ENCODE measurements around the gene CAMKK1.
"Not testable (repeated sequence)": the region's sequence is repeated elsewhere in the genome, so short reads cannot be mapped to it uniquely, and the experiment has no call there.

Gene CAMKK1

DNA sequence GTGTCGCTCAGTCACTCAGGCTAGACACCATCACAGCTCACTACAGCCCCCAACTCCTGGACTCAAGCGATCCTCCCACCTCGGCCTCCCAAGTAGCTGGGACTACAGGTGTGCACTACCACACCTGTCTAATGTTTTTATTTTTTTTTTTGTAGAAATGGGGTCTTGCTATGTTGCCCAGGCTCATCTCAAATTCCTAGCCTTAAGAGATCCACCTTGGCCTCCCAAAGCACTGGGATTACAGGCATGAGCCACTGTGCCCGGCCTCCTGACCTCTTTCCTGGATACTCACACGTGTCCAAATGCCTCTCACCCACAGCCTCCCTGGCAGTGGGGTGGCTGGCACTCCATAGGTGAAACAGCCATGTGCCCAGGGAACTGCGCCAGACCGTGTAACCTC, 17.5 kb downstream of the CAMKK1 start:
- DNase-seq = no peak

DNA sequence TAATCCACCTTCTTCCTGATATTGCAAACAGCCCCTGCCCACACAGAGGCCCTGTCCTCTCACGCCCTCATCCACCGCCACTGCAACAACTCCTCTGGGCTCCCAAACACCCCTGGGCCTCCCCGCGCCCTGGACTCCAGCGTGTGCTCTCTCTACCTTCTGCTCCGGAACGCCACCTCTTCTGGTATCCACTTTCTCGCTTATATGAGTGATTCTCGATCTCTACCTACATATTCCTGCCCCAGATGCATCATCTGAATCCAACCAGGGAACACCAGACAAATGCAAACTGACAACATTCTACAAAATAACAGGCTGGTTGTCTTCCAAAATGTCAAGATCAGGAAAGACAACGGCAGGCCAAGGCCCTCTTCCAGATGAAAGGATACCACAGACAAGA, 19.0 kb downstream of the CAMKK1 start:
- DNase-seq = no peak

DNA sequence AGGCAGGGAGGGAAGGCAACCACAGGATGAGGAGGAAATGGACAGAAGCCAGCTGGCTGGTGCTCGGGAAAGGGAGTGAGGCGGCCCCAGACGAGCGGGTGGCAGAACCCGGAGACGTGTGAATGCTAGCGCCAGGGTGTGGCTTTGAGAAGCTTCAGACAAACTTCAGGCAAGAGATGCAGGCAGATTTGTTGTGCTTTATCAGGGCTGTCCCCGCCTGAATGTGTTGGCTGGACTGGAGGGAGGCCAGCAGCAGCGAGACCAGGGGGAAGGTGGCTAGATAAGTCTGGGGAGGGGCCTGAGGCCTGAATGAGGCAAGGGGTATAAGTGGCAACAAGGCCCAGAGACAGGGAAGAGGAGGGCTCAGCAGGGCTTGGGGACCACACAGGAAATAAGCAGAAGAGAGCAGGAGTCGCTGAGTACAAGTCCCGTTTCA, 22.0 kb downstream of the CAMKK1 start:
- DNase-seq = no peak

- DNase-seq = no peak
Observed at GRCh38 chr17:3867606-3868005, 25.2 kb downstream of the CAMKK1 start.

- DNase-seq = no peak
Observed at GRCh38 chr17:3867106-3867505, 25.7 kb downstream of the CAMKK1 start.

DNA sequence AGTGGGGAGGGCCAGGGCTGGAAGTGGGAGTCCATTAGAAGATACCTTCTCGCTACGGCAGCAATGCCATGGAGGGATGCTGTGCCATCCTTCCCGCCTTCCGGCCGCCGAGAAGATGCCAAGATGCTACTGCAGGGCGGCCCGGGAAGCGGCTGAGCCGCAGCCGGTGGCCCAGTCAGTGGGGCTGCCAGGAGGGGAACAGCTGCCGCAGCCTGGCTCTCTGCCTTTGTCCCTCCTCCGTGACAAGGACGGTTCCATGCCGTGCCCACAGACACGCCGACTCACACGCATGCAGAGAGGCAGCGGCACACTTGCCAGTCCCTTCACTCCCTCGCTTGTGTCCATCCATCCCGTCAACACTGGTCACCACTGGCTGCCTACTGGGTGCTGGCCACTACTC, 26.6 kb downstream of the CAMKK1 start:
- no peak for DNase-seq

DNA sequence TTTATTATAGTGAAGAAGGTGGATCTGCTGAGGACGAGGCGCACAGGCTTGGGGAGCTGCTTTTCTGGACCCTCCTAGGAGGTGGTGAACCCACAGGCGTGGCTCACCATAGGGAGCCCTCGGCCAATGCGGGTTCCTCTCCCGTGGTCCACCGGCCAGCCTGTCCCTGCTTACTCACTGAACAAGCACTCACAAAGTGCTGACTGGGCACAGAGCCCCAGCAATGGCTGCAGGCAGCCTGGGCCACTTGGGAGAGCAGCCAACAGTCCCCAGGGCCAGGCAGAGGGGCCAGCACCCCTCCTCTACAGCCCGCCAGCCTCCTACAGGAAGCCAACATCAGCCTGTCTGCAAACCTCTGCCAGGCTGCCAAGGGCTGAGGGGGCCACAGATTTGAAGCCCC, 27.7 kb downstream of the CAMKK1 start:
- DNase-seq = no peak

GRCh38 chr17:3864534-3864933, 28.3 kb downstream of the CAMKK1 start:
- DNase-seq = no peak

DNA sequence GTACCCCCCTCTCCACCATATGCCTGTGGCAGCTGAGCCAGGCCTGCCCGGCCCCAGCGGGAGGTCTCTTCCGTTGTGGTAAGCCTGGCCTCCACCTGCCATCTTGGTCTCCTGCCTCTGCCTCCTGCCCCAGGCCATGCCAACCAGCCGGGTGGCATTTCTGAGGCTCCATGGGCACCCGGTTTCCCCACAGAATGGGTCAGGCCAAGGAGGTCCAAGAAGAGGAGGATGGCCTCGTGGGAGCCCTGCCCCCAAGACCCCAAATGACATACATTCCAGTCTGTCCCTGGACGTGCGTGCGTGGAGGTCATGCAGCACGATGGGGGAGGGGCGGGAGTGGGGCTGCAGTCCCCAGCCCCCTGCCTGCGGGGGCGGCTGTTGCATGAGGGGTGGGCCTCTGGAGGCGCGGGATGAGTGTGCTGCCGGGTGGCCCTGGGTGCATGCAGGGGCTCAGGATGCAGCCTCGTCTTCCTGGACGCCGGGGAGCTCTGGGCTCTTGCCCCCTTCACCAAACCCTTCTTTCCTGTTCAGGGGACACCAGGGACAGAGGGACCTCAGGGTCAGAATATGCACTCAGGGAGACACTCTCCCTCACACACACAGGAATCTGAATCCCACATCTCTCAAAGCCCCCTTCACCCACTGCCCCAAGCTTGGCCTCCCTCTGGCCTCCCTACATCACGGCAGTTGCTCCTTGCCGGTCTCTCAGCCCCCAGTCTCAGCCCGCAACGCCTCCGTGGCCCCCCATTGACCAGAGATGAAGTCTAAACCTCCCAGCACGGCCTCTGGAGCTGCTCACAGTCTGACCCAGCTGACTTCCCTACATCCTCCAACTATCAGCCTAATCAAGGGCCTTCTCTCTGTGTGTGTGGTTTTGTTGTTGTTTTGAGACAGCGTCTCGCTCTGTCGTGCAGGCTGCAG, 30.8 kb downstream of the CAMKK1 start:
- DNase-seq = no peak

GRCh38 chr17:3860939-3861700, 31.7 kb downstream of the CAMKK1 start:
- DNase-seq = no peak

GRCh38 chr17:3859940-3860339, 32.9 kb downstream of the CAMKK1 start:
- DNase-seq = no peak

DNA sequence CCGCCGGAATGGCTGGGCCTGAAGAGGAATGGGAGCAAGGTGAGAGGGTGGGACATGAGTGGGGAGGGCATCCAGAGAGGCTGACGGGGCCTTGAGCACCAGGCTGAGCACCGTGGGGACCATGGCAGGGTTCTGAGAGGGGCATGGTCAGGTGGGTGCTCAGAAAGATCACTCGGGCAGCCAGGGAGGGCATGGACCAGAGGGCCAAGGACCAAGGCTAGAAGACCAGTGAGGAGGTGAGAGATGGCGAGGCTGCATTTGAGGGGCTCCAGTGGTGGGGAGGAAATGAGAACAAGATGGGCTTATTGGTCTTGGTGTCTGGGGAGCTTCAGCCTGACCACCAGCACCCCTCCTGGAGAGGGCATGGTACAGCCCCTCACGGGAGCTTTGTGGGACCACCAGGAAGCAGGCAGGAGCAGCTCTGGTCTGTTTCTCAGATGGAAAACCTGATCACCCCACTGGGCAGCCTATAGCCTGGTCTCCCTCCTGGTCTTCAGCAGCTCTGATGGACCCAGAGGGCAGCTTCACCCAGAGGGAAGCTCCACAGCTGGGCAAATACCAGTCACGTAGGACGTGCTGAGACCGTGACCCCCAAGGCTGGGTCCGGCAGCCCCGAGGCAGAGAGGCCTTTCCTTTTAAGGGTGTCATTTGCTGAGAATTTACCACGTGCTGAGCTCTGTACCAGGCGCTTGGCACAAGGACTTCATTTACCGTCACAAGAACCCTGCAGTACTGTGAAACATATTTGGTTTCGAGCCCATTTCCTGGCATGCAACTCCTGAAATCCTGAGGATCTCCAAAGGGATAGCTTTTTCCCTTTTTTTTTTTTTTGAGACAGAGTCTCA, 35.4 kb downstream of the CAMKK1 start:
- DNase-seq = no peak

DNA sequence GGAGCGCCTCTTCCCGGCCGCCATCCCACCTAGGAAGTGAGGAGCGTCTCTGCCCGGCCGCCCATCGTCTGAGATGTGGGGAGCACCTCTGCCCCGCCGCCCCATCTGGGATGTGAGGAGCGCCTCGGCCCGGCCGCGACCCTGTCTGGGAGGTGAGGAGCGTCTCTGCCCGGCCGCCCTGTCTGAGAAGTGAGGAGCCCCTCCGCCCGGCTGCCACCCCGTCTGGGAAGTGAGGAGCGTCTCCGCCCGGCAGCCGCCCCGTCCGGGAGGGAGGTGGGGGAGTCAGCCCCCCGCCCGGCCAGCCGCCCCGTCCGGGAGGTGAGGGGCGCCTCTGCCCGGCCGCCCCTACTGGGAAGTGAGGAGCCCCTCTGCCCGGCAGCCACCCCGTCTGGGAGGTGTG, 38.6 kb downstream of the CAMKK1 start:
- DNase-seq = not testable (repeated sequence)

DNA sequence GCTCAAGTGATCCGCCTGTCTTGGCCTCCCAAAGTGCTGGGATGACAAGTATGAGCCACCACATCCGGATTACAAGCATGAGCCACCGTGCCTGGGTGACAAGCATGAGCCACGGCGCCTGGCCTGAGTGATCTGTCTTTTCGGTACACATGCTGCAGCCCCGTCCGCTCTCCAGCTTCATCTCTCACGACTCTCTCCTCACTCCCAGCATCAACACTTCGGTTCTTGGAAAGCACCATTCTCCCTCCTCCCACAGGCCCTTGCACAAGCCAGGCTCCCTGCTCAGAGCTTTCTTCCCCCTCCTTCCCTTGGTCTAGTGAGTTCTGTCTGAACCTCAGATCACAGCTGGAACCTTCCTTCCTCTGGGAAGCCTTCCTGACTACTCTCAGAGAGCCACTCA, 40.3 kb downstream of the CAMKK1 start:
- DNase-seq = no peak

- DNase-seq = no peak
Observed at GRCh38 chr17:3851461-3852100, 41.3 kb downstream of the CAMKK1 start.

DNA sequence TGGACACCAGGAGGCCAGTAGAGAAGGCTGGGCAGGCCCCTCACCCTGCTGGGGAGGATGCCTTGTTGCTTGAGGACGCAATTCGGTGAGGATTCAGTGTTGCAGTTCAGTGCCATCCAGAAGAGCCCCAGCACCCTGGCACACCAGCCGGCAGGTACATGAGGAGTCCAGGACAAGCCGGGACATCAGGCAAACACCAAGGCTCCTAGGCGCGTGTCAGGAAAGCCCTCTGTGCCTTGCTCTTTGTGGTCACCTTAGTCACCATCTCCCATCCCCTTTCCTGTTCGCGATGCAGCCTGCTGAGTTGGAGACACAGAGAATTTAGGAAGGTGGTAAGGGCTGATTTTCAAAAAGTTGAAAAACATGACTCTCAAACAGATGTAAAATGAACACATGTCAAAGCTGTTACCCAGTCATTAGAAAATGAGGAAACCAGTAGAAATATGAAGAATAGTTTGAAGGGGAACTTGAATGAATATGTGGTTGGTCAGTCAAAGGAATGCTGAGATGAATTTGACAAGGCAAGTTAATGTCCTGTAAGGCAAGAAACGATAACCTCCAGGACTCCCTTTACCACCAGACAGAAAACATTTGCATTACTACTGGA, 44.5 kb downstream of the CAMKK1 start:
- DNase-seq = peak; percentile 20

DNA sequence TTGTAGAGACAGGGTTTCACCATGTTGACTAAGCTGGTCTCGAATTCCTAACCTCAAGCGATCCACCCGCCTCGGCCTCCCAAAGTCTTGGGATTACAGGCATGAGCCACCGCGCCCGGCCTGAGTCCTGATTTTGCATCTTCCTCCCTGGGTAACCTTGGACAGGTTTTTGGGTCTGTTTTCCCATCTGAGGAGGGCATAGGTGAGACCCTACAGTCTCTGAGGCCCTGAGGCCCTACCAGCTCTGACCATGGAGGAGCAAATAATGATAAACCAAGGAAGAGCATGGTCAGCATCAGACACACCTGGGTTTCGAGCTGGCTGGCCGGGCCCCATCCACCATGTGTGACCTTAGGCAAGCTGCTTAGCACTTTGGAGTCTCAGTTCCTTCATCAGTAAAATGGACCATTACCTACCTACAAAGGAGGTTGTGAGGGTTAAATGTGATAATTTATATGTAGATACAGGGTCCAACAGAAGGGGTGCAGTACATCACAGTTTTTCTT, 45.6 kb downstream of the CAMKK1 start:
- DNase-seq = no peak

DNA sequence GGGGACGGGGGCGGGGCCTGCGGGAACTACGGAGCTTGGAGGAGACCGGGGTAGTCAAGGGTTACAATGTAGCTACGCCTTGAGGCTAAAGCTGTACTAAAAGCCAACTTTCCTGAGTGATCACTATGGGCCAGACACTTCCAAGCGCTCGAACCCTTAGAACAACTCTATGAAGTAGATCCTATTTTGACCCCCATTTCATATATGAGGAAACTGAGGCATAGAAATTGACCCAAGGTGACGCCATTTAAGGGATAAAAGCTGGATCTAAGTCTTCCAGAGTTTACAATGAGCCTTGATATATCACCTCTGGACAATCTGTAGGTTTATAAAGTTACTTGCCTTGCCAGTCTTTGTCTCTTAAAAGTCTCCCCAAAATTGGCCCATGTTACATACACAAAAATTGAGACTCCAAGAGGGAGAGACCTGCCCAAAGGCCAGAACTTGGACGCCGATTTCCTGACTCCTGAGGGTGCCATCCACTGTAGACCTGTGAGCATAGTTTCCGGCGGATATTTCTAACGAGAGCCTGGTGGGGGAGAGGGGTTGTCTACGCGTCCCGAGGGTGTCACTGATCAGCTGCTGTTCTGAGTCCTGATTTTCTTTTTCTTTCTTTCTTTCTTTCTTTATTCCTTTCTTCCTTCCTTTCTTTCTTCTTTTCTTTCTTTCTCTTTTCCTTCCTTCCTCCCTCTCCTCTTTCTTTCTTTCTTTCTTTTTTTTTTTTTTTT, 46.3 kb downstream of the CAMKK1 start:
- DNase-seq = no peak

DNA sequence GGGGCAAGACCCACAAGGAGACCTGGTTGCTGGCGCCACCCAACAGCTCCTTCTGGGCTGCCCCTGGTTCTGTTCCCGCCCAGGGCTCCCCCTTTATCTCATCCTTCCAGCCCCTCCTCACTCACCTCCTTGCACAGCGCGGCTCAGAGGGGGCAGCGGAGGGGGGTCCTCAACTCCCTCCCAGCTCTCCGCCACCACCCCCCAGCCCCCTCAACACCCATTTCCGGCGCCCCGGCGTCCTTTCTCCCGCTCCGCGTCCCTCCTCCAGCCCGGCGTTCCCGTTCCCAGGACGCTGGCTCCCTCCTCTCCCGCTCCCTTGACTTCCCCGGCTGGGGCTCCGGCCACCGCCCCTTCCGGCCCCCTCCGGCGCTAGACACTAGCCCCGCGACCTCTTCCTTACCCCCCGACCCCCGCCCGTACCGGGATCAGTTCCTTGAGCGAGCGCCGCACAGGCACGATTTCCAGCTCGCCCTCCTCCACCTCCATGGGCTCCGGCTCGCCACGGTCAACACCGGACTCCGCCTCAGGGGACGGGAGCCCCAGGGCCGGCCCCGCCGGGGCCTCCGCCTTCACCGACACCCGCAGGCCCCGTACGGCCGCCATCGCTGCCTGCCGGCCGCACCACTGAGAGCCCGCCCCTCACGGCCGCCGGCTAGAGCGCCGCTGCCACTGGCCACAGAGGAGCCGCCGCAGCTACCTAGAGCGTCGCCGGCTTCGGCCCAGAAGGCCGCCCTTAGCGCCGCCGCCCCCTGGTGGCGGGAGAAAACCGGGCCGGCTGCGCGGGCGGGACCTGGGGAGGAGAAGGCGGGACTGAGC, 47.0 kb downstream of the CAMKK1 start, which contains the start of gene NCBP3:
Gene NCBP3, minus strand, starts transcription at position 626 of the 816 bp plus-strand sequence. Its CDS starts 23 bp downstream, at position 603.
- peak; percentile 98 for DNase-seq

- DNase-seq = no peak
Observed at GRCh38 chr17:3845291-3845620, 47.6 kb downstream of the CAMKK1 start.

All from suppressor macrophage treated with lipopolysaccharide for 4 hours (primary cell).